GM18499 (cell line): ENCODE data around the gene EFS.

ENCODE experiments used
- ATAC-seq: cut with Tn5 transposase; IDR thresholded peaks from one replicate; pipeline ENCODE4 v1.9.1; 2021; ENCODE audit warnings: moderate number of reproducible peaks; ENCODE audit not compliant: insufficient read depth, unreplicated experiment

Gene EFS

DNA sequence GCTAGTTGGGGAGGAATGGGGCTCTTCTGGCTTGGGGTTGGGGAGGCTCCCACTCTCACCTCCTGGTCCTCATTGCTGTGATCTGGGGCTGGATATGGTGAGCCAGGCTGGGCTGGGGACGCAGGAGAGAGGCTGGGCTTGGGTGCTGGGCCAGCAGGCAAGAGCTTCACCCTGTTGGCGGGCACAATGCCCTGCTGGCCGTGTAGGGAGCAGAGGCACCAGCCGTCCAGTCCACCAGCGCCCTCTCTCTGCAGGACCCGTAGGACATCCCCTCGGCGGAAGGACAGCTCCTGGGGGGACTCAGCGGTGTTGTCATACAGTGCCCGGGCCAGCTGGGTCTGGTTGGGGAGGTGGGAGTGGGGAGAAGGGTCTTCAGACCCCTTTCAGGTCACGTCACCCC lies 4.5 kb downstream of the EFS start:
- ATAC-seq: no peak

DNA sequence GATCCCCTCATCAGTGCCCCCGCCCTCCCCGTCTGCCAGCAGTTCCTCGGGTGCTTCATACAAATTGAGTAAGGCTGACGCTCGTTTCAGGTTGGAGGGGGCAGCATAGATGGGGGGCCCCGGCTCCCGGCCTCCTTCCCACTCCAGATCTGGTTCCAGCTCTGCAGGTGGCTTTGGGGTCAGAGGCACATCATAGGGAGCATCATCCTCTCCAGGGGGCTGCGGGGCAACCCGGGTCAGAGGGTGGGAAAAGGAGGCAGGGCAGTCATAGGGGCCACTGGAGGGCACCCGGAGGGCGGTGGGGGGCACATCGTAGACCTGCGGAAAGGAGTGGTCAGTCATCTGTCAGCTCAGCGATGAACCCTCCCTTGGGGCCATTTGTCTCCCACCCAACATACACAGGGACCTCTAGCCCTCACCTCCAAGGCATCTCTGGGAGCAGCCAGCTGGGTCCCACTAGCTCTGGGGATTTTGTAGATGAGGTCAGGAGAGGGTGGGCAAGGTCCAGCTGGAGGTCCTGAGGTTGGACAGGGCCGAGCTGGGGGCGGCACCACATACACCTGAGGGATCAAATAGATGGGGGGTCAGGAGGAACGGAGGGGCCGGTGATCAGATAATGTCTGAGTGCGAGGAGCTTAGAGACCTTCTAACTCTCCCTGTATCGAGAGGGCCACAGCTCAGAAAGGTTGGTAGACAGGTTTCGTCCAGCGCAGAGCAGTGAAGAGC lies 5.1 kb downstream of the EFS start:
- ATAC-seq: no peak

DNA sequence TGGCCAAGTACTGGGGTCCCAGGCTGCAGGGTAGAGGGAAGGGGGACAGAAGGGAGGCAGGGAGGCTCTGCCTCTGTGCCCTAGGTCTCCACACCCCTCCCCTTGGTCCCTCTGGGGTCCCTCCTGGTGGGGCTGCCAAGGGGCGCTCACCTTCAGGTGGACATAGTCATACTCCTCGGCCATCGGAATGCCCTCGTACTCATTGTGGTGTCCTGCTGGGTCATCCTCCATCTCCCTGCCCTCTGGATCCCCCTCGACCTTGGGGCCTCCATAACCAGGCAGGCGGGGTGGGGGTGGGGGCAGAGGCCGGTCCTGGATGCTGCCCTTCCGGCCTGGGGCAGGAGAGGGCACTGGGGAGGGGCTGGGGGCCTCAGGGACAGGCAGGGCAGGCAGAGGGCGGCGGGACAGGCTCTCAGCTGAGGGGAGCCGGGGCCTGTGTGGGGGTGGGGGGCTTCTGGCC lies 5.8 kb downstream of the EFS start:
- no peak for ATAC-seq

DNA sequence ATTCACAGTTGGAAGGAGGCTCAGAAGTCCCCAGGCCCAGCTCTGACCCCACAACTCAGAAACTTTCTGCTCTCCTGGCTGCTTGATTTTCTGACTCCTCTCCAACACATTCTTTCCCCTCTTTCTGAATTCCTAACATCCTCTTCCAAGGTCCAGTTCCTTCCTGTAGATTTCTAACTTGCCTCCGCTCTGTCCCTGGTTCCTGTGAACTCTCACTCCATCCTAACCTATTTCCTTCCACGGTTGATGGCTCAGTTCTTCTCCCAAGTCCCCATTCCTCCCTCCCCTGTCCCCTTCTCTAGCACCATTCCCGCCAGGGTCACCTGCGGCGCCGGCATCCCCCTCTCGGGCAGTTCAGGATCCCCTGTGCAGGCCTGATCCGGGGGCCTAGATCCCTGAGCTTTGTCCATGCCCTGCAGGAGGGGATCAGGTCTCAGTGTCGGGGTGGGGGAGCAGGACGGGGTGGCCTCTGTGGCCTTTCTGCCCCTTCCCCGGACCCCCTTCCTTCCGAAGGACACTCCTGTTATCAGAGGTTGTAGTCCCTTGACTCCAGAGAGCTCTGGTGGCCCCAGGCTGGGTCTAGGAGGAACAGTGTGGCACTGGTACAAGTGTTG lies 6.3 kb downstream of the EFS start:
- ATAC-seq: no peak

DNA sequence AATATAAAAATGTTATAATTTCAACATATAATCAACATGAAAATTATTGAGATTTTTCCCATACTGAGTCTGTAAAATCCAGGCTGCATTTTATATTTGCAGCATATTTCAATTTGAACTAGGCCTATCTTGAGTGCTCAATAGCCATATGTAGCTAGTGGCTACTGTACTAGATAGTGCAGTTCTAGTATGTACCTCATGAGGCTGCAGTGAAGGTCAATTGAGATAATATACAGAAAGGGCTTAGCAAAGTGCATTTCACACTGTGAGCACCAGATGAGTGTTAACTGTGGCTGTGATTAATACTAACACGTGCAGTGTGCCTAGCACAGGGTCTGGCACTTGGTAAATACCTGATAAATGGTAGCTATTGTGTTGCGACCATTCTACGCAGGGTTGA lies 6.9 kb downstream of the EFS start:
- no peak for ATAC-seq

DNA sequence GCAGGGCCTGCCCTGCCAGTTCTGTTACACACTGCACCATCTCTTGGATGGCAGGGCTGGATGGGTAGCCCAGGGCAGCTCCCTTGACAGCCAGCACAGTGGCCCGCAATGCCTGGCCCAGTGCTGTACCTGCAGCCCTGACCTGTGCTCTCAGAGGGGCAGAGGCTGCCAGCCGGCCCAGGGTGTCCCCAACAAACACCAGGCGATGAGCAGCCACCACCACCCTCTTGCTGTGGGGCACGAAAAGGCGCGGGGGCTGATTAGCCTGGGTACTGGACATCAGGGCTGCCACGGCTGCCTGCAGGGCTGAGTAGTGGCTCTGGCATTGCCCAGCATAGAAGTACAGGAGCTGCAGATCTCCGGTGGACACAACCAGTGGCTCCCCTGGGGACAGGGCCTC lies 7.7 kb downstream of the EFS start:
- no peak for ATAC-seq

DNA sequence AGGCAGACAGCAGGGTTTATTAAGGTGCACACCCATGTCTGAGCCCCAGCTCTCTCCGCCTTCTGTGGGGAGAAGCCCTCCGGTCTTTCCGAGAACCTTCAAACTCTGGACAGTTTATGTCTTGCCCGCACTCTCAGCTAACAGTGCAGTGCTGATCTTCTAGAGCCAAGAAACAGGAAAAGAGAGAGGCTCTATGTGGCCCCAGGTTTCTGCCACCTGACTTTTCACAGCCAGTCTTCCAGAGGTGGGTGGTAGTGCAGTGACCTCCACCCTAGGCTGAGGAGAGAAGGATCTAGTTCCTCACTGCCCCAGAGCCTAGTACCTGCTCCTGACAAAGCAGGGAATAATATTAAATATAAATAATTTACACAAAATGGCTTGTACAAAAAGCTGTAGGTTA lies 8.3 kb downstream of the EFS start:
- ATAC-seq: no peak

DNA sequence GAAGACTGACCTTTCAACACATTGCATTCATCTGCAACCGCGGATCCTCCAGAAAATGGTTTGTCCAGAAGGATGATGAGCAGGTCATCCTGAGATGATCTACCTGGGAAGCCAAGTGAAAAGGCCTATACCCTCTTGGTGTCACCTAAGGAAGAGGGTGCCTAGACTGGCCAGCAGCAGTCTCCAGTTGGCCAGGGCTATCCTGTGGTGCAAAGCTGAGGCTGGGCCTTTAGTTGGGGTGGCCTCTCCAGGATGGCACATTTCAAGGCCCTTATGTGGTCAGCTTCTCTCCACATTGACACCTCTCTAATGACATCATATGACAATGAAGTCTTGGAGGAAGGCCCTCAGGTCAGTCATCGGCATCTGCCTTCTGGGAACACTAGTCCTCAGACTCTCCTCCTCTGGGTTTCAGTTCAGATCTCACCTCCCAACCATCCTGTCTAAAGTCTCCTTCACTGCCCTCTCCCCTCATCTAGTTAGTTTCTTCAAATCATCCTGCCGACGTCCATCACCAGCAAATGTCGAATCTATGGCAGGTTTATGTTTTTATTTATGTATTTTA lies 9.0 kb downstream of the EFS start:
- no peak for ATAC-seq

DNA sequence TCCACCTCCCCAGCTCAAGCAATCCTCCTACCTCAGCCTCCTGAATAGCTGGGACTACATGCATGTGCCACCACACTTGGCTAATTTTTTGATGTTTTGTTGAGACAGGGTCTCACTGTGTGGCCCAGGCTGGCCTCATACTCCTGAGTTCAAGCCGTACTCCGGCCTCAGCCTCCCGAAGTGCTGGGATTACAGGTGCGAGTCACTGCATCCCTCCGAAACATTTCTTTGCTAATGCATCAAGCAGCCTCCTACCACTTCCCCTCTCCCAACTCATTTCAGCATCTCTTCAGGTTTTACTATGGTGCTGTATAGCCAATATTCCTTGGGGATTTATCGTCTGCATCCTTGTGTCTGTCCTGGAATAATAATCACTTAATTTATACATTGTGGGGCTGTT lies 10.0 kb downstream of the EFS start:
- ATAC-seq: no peak

DNA sequence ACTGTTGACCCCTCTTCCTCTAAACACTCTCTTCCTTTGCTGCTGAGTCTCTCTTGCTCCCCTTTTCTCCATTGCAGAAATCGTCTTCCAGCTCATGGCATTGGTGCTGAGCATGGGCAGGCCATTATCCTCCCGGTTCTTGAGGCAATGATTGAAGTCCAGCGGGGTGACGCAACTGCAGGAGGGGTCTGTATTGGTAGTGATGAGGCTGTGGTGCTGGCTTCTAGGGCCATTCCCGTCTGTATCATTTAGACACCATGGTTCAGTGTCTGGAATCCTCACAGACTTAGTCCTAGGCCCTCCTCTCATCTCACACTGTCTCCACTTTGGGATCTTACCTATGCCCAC lies 11.6 kb downstream of the EFS start:
- no peak for ATAC-seq

DNA sequence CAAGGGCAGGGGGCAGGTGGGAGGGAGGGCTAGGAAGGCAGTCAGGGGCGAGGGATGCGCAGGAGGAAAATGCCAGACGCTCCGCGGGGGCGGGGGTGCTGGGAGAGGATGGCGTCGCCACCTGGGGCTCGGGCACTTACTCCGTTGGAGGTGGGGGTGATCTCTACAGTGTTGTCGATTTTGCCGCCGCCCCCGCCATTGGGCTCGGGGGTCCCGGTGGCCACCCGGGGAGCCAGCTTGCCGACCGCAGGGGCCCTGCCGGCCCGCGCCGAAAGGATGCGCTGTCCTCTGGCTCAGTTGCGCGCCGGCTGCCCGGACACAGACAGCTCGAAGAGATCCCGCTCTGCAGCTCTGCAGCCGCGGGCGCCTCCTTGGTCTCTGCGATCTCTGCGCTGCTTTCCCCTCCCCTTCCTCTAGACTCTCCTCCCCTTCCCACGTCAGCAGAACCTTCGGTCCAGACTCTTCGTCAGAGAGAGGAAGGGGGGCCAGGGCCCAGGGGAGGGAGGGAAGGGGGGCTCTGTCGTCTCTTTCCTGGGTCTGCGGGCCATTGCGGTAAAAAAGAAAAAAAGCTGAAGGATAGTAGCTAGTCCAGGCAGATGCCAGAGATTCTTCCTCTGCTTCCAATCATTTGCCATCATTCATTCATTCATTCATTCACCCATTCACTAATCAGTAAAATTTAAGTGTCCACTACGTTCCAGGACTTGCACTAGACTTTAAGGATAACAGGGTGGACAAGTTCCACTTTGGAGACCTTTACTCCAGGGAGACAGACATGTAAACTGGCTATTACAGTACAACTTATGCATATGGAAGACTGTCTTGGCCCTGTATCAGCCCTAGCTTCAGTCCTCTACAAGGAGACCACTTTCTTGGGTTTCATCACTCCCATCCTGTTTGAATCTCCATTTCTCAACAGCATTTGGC lies 12.2 kb downstream of the EFS start, which contains the start of gene SLC22A17:
Gene SLC22A17 (minus strand): TSS at position 382 of the 927 bp plus-strand sequence.
- no peak for ATAC-seq

DNA sequence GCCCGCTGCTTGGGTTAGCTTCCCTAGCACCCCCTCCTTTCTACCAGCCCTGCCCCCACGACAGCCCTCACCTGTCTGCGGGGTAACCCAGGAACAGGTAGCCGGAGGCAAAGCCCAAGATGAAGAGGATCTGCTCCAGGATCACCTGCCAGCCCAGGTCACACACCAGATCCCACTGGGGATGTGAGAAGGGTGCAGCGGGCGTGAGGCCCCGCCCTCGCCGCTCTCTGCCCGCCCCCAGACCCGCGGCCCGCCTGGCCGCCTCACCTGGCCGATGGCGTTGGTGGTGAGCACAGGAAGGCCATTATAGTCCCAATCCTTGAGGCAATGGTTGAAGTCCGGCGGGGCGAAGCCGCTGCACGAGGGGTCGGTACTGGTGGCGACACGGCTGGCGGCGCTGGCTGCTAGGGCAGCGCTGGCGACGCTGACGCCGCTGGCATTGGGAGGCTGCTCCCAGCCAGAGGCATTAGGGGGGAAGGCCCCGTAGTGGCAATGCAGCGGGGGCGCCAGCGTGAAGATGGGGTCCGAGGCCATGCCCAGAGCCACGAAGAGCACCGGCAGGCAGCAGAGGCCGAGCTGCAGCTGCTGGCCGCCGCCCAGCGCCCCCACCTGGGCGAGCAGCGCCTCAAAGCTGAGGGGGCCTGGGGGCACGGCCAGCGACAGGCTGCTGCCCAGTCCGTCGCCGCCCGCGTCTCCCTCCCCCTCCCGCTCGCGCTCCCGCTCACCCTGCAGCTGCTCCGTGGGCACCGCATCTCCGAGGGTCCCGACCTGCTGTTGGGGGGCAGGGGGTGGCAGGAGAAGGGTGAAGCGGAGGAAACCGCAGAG lies 13.1 kb downstream of the EFS start:
- no peak for ATAC-seq

DNA sequence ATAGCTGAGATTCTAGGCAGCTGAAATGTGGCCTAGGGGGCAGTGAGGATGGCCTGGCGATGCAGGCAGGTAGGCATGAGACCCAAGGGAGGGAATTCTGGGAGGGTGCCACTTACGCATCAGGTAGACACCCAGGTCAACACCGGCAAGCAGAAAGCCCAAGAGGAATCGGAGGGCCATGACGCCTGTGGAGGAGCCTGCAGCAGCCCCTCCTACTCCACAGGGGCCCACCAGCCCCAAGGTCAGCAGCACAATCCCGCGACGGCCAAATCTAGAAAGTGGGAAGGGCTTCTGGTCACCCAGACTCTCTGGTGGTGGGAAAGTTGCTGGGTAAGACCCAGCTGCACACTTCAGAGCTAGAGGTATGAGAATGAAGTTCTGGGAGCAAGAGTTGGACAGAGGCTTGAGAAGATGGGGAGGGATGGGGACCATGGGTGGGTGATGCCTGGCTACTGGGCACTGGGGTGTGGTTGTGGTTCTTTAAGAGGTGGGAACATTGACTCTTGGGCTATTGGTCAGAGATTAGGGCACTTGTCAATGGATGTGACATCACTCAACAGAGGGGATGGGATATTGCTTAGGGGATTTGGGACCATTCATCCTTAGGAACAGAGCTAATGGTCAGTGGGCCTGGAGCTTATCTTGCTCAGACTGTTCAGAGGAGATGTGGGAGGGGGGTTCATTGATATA lies 15.7 kb downstream of the EFS start:
- no peak for ATAC-seq

DNA sequence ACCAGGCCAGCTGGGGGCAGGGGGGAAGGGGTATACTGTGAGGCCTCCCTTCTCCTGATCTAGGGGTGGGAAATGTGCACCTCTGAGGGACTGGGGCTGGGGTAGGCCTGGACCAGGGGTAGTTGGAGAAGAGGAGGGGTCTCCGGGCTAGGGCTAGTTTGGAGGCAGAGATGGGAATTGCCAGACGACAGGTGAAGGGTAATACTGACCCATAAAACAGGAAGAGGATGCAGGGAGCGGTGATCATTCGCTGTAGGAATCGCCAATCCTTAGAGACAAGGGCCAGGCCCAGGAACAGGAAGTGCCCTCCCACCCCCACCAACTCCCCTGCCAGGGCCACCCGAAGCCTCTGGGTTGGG lies 16.7 kb downstream of the EFS start:
- ATAC-seq: no peak

DNA sequence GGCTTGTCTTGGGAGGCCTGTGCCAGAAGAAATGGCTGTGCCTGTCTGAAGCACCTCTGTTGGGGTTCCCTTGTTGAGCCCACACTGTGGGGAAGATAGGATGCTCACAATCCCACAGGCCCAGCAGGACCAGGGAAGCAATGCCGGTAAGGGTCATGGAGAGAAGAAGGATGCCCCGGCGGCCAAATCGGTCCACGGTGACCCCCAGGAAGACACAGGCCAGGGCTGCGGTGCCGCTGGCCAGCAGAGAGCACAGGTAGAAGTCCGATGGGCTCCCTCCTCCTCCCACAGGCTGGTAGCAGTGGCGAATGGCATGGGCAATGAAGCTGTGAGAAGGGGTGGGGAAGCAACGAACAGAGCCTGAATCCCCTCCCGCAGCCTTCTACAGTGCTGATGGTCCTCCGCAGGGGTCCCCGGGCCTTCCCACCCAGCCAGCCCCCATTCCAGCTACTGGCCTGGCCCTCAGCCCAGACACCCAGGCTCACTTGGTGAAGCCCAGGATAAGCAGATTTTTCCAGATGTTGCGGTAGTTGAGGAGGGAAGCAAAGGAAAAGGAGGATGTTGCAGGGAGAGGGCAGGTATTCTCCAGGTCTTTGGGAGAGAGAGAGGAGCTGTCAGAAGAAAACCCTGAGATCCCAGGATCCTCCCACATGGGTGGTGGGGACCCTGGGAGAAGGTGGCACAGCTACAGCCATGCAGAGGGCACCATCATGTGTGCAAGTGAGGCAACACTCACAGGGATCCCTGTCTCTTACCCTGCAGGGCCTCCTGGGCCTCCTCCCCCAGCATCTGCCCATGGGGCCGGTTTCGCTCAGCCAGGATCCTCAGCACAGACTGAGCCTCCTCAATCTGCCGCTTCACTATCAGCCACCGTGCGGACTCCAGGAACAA lies 17.3 kb downstream of the EFS start:
- ATAC-seq: no peak

DNA sequence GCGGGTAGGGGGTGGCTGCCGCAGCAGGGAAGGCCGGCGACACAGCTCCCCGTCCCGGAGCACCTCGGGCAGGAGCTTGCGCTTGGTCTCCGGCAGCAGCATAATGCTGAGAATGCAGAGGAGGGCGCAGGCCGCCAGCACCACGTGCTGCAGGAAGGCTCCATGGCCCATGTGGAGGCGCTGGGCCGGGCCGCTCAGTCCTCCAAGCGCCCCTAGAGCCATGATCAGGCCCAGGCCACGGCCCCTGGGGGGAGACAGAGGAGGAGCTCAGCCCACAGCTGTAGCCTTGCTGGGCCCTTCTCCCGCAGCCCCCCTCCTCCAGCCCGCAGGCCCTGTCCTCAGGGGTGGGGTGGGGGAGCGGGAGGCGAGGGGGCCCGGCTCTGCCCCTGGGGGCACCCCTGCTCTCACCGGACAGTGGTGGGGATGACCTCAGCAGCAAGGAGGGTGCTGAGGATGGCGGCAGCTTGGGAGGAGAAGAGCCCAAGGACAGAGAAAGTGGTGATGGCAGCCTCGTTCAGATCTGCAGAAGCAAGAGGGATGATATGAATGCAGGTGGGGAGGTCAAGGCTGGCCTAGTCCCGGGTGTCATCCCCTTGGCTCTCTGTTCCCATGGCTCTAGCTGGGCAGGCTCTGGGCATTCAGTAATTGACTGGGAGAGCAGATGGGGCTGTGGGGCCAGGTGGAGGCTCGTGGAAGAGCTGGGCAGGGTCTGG lies 18.1 kb downstream of the EFS start:
- ATAC-seq: no peak

DNA sequence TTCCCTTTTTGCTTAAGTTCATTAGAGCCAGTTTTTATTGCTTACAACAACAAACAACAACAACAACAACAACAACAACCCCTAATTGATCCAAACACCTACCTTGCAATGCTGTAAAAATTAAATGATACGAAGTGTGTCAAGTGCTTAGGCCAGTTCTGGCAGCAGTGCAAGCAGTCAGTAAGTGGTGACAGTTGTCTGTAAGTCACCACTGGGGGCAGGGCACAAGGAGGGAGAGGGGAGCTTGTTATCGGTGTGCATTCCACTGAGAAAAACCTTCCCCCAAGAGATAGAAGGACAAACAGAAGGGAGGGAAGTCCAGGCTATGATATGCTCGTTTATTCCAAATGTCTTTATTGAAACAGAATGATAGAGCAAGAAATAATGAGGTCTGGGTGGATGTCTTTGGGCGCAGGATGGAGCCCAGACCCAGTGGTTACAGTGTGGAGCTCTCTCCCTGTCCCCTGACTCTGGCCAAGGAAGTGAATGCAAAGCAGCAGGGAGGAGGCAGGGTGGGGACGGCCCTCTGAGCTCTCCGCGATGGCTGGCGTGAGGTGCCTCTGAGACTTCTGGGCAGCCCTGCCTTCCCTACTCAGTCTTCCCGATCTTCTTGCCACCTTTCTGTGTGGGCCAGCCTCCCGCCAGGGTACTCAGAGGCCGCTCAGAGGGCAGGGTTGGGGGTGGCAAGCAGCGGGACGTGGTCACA lies 18.8 kb downstream of the EFS start:
- ATAC-seq: no peak
